Activated CD4-positive, alpha-beta memory T cell treated with anti-CD3 and anti-CD28 coated beads for 36 hours (primary cell): ENCODE measurements around the gene LGALS9C. TPM values are rescaled to one million over a fixed set of nuclear protein-coding genes. Genes with fewer than 3 reads are reported as not detected.
"Not testable (repeated sequence)": the region's sequence is repeated elsewhere in the genome, so short reads cannot be mapped to it uniquely, and the experiment has no call there.

Experiments
- CTCF ChIA-PET: fragments of 350-600 bp; sonication (Branson Sonifier 250); formaldehyde crosslinking; loops from one replicate; lab custom pipeline; 2021; ENCODE audit warnings: antibody characterized with exemption, inconsistent platforms; lab: Charles Lee
- POLR2A ChIA-PET: fragments of 350-600 bp; sonication (Branson Sonifier 250); formaldehyde crosslinking; loops from one replicate; lab custom pipeline; 2021; ENCODE audit warnings: antibody characterized with exemption; lab: Charles Lee
- DNase-seq: peaks from one replicate; pipeline ENCODE4 v3.0.0-alpha.2; 2020
- H3K27ac Mint-ChIP-seq: one replicate; pipeline ENCODE4 v1.8.0; 2021; ENCODE audit warnings: mixed read lengths
- H3K27me3 Mint-ChIP-seq: one replicate; pipeline ENCODE4 v1.8.0; 2021; ENCODE audit warnings: mixed read lengths
- H3K36me3 Mint-ChIP-seq: one replicate; pipeline ENCODE4 v1.8.0; 2021; ENCODE audit warnings: mixed read lengths
- H3K4me1 Mint-ChIP-seq: one replicate; pipeline ENCODE4 v1.8.0; 2021; ENCODE audit warnings: low read depth, mixed read lengths
- H3K4me3 Mint-ChIP-seq: one replicate; pipeline ENCODE4 v1.8.0; 2021; ENCODE audit warnings: mild to moderate bottlenecking, mixed read lengths
- H3K9me3 Mint-ChIP-seq: one replicate; pipeline ENCODE4 v1.8.0; 2021; ENCODE audit warnings: mixed read lengths
- intact Hi-C: fragments of 100-400 bp; cut with micrococcal nuclease; formaldehyde crosslinking; loops from one replicate; pipeline ENCODE4 v1.15.1; 2023
- total RNA-seq, 2 experiments: library from RNA; stranded (reverse); gene quantifications; one replicate each; pipeline ENCODE4 v1.2.3, GENCODE V29; 2021

Gene LGALS9C
- total RNA-seq, 2 experiments from 2014 or later = 0.19 TPM; not detected in 1

GRCh38 chr17:18521100-18521499 is 44.5 kb downstream of the LGALS9C start:
- H3K36me3 Mint-ChIP-seq, H3K9me3 Mint-ChIP-seq, H3K27ac Mint-ChIP-seq, H3K27me3 Mint-ChIP-seq, DNase-seq, POLR2A ChIA-PET, intact Hi-C loops, H3K4me3 Mint-ChIP-seq, CTCF ChIA-PET, H3K4me1 Mint-ChIP-seq: not testable (repeated sequence)

DNA sequence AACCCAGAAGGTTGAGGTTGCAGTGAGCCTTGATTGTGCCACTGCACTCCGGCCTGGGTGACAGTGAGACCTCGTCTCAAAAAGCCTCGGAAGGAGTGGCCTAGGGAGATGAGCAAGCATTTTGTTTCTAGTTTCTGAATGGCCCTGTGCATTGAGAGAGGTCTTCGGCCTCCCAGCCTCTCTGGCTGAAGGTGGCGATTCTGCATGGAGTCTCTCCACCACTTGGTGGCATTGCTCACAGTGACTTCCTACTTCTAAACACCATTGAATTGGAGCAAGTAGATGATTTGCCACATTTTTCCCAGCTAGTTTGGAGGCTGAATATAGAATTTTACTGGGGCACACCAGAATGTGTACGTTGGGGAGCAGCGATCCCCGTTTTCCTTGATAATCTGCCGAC is 48.4 kb downstream of the LGALS9C start:
- H3K27ac Mint-ChIP-seq, H3K9me3 Mint-ChIP-seq, intact Hi-C loops, H3K4me1 Mint-ChIP-seq, DNase-seq, CTCF ChIA-PET, H3K27me3 Mint-ChIP-seq, H3K36me3 Mint-ChIP-seq, H3K4me3 Mint-ChIP-seq, POLR2A ChIA-PET: not testable (repeated sequence)

- POLR2A ChIA-PET, H3K9me3 Mint-ChIP-seq, H3K27ac Mint-ChIP-seq: not testable (repeated sequence)
These were observed 49.7 kb downstream of the LGALS9C start for GRCh38 chr17:18526168-18526800.

GRCh38 chr17:18527354-18527753 is 50.8 kb downstream of the LGALS9C start:
- H3K4me3 Mint-ChIP-seq, H3K4me1 Mint-ChIP-seq, H3K36me3 Mint-ChIP-seq, POLR2A ChIA-PET, DNase-seq, CTCF ChIA-PET, intact Hi-C loops, H3K27me3 Mint-ChIP-seq, H3K27ac Mint-ChIP-seq, H3K9me3 Mint-ChIP-seq: not testable (repeated sequence)

More at GRCh38 chr17:18526168-18526800, 49.7 kb downstream of the LGALS9C start:
- H3K4me1 Mint-ChIP-seq, intact Hi-C loops, H3K4me3 Mint-ChIP-seq, H3K27me3 Mint-ChIP-seq, H3K36me3 Mint-ChIP-seq, DNase-seq, CTCF ChIA-PET: not testable (repeated sequence)

DNA sequence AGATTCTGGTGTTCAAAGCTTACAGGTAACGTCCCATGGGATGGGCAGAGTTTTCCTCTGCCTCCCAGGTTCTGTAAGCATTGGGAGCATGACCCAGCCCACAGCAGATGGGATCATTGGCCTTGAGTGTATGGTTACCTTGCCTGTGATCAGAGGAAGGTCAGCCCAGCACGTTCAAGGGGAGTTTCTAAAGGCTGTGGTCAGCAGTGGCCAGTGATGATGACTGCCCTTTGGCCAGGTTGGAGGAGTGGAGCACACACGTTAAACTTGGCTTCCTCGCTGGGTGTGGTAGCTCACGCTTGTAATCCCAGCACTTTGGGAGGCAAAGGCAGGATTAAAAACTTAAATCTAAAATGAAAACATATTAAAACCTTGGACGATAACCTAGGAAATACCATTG is 51.8 kb downstream of the LGALS9C start:
- CTCF ChIA-PET, H3K9me3 Mint-ChIP-seq, H3K36me3 Mint-ChIP-seq, H3K4me1 Mint-ChIP-seq, H3K27ac Mint-ChIP-seq, intact Hi-C loops, POLR2A ChIA-PET, H3K4me3 Mint-ChIP-seq, DNase-seq, H3K27me3 Mint-ChIP-seq: not testable (repeated sequence)

GRCh38 chr17:18528899-18529500 is 52.4 kb downstream of the LGALS9C start:
- H3K27ac Mint-ChIP-seq, H3K36me3 Mint-ChIP-seq, H3K4me3 Mint-ChIP-seq, H3K9me3 Mint-ChIP-seq, DNase-seq, intact Hi-C loops, CTCF ChIA-PET, H3K27me3 Mint-ChIP-seq, H3K4me1 Mint-ChIP-seq, POLR2A ChIA-PET: not testable (repeated sequence)

DNA sequence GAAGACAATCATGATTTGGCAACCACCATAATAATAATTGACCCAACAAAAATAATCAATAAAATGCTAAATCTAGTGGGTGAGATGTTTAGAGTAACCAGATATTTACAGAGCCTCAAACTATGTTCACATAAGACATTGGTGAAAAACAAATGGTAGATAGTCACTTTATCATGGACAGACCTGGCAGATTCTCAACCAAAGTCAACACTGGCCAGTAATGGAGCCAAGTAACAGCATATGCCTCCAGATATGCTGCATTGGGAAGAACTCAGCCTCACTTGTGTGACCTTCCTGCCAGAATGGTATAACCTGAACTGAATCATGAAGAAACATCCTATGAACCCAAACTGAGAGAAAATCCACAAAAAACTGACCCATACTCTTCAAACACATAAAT is 53.8 kb downstream of the LGALS9C start:
- H3K4me3 Mint-ChIP-seq, POLR2A ChIA-PET, H3K27me3 Mint-ChIP-seq, H3K9me3 Mint-ChIP-seq, CTCF ChIA-PET, intact Hi-C loops, H3K36me3 Mint-ChIP-seq, H3K4me1 Mint-ChIP-seq, H3K27ac Mint-ChIP-seq, DNase-seq: not testable (repeated sequence)

GRCh38 chr17:18542234-18542633 is 65.6 kb downstream of the LGALS9C start:
- CTCF ChIA-PET, H3K4me1 Mint-ChIP-seq, POLR2A ChIA-PET, H3K27me3 Mint-ChIP-seq, intact Hi-C loops, H3K9me3 Mint-ChIP-seq, H3K27ac Mint-ChIP-seq, H3K4me3 Mint-ChIP-seq, H3K36me3 Mint-ChIP-seq, DNase-seq: not testable (repeated sequence)

DNA sequence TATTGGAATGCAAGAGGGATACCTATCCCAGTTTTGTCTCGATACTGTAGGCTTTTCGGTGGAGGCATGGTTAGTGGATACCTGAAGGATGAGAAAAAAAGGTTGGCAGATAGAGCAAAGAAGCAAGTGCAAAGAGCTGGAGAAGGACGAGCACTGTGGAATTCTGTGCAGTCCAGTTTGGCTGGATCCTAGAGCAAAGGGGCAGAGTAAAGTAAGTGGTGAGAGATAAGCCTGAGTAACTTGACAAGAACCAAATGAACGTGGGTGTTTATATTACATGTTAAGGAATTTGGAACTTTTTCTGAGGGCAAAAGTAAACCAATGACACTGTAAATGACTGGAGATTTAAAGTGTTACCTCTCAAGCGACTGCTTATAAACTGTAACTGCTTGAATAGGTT is 66.3 kb downstream of the LGALS9C start:
- intact Hi-C loops, H3K9me3 Mint-ChIP-seq, CTCF ChIA-PET, H3K4me1 Mint-ChIP-seq, H3K36me3 Mint-ChIP-seq, H3K27ac Mint-ChIP-seq, POLR2A ChIA-PET, DNase-seq, H3K27me3 Mint-ChIP-seq, H3K4me3 Mint-ChIP-seq: not testable (repeated sequence)

Other genes with a start within 250 kb of the LGALS9C start
- gene FLII, start 218.1 kb upstream of the LGALS9C start, total RNA-seq = 100 to 1,000 TPM; 357 to 359 TPM
- gene MIEF2, start 216.1 kb upstream of the LGALS9C start, total RNA-seq = 1 to 10 TPM; 6.5 to 6.8 TPM
- 10 to 100 TPM; 52.4 to 53.0 TPM for gene TOP3A, start 161.8 kb upstream of the LGALS9C start, total RNA-seq
- 10 to 100 TPM; 11.1 to 11.3 TPM for gene SMCR8, start 161.5 kb upstream of the LGALS9C start, total RNA-seq
- gene SHMT1, start 113.2 kb upstream of the LGALS9C start, total RNA-seq = 10 to 100 TPM; 49.2 to 49.9 TPM
- gene EVPLL, start 99.0 kb upstream of the LGALS9C start, total RNA-seq = not detected
- gene TBC1D28, start 167.6 kb downstream of the LGALS9C start, total RNA-seq = not detected
- gene FOXO3B, start 205.5 kb downstream of the LGALS9C start, total RNA-seq = 1 to 10 TPM; 2.0 to 2.5 TPM